Endothelial cell of hepatic sinusoid (primary cell): ENCODE data around the gene ACOT9.
"Not testable (repeated sequence)": the region's sequence is repeated elsewhere in the genome, so short reads cannot be mapped to it uniquely, and the experiment has no call there.

Experiments
- in situ Hi-C: cut with HindIII; loops from 2 replicates; pipeline ENCODE4 v1.10.0; 2017; ENCODE audit warnings: low sequenced_read_pairs

ACOT9 gene

DNA sequence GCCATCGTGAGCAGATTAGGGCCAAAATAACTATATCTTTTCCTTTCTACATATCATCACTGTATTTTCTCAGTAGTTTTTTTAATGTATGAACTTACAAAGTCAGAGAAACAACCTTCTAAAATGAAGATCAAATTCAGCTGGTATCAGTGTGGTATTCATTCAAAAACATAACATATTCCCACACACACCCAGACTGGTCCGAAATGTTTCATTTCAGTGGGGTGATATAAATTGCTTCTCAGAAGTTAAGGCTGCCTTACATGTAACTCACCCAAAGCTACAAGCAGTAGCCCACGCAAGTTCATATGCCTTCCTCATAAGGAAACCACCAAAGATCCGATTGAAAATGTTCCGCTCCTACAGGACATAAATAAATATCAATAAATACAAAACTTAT lies 37.8 kb downstream of the ACOT9 start:
- in situ Hi-C loops = no loop called here

DNA sequence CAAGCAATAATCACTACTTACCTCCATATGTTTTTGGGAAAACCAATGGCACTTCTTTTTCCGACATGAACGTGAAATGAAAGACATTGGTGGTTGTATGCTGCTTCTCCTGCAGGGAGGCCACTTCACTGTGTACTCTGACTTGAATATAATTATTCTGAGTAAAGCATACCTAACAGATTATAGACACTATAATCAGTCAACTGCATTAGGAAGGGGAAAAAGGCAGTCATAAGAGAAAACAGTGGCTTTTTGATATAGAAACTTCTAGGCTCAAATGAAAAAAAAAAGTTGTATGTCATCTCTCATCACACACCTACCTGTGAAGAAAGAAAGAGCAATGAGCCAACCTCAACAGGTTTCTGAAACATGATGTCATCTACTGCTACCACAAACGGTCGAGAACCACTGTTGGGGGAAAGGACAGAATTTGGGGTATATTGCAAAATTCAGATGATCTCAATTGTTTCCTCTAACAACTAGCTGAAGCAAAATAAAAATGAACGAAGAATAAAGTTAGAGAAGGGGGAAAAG lies 38.3 kb downstream of the ACOT9 start:
- in situ Hi-C loops = no loop called here

DNA sequence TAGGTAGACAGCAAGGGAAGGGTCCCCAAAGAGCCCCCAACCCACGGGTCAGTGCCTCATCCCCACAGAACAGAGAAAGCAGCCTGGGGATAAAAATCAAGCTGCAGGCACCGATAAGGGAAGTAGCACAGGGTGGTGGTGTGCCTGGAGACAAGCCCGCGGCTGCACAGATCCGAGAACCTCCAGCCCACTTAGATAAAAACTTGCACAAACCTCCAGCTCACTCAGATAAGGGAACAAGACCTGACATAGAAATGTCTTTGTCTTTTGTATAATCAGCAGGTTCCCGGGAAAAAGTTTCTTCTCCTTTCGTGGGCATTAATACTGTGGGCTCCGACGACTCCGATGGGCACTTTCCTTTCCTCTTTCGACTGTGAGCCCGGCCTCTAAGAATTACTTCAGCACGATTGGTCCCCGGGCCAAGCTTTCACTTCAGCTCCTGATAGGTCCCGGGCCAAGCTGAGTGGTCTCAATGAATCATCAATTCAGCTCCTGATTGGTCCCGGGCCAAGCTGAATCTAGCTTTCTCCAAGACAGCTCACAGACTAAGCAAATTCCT lies 43.4 kb downstream of the ACOT9 start:
- in situ Hi-C loops = no loop called here

DNA sequence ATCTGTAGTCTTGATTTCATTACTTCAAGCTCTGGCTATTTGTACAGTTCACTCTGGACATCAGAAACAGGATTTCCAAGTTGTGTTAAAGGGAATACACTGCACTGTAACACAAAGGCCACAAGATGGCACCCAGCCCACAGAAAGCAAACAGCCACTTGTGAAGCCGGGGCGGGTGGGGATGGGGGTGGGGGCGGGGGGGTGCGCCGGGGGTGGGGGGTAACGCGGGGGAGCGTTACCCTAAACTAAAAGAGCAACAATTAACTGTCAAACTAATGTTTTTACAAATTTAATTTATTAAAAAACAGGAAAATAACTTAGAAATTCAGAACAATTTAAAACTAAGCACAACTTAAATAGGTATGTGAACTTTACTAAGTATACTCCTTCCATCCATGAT lies 48.5 kb downstream of the ACOT9 start:
- in situ Hi-C loops = no loop called here

DNA sequence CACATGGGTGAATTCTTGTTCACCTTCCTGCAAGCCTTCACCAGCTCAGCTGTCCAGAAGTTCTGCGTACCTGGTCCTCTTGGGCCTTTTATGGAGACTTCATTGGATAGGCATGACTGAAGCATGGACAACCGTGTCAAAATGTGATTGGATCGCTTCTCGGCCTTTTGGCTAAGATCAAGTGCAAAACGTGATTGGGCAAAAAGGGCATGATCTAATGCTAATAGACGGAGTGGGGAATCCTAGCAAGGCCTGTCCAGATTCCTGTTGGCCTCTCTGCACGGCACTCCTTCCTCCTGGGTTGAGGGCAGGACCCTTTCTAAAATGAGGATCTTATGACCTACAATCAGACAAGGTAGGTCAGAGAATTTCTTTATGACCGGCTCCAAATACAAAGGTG lies 50.9 kb downstream of the ACOT9 start:
- in situ Hi-C loops = no loop called here

DNA sequence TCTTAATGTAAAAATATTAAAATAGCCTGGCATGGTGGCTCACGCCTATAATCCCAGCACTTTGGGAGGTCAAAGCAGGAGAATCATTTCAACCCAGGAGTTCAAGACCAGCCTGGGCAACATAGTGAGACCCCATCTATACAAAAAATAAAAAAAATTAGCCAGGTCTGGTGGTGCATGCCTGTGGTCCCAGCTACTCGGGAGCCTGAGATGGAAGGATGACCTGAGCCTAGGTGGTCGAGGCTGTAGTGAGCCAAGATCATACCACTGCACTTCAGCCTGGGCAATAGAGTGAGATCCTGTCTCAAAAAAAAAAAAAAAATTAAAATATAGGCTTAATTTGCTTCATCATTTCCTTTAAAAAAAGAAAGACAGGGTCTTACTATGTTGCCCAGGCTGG lies 66.6 kb downstream of the ACOT9 start:
- in situ Hi-C loops = not testable (repeated sequence)

DNA sequence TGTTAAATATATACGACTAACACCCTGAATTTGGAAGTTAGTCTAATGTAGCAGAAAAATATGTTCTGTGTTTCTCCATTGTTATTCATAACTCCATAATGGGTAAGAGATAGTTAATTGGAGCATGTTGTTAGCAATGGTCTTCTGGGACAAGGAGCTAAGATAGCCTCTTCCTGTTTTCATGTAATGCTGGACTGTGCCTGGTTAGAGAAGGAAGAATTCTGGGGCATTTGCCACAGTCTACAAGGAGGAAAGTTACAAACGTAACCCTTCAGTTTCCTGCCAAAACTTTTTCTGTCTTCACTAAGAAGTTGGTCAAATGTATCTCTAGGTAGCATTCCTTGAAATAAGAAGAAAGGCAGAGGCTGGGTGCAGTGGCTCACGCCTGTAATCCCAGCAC lies 70.0 kb downstream of the ACOT9 start:
- in situ Hi-C loops = no loop called here

DNA sequence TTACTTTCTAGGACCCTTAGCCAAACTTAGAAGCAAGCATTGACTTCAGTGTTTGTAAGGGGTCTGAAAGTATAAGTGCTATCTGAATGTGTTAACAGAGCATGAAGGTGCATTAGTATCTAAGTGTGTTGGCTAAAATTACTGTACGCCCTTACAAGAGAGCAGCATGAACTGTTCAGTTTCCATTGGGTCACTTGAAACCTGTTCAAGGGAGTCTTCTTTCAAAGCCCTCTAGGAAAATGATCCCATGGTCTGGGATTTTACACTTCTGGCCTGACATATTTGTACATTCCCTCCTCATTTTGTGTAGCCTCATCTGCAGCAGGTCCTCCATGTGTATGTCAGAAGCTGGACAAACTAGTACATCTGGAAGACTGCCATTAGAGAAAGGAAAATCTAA lies 72.5 kb downstream of the ACOT9 start:
- in situ Hi-C loops = no loop called here

DNA sequence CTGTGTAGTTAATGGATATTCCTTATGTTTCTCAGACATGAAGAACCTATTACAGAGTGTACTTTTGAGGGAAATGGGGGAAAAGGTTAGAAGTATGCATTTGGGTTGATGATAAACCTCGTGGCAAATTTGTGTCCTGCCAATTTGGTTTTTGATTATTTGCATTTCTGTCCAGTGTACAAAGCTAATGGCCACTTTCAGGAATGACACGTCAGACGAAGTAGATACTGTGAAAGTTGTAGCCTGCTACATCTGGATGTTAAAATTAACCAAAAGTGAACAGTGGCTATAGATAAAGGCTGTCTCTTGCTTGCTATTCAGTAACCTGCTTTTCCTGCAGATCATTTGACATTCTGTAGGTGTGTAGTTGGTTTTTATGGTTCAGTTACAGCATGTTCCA lies 74.7 kb downstream of the ACOT9 start:
- in situ Hi-C loops = loop anchor here (10.0 kb wide), 1 partner anchor 236 kb away; the partner anchor contains the start of genes APOO and CXorf58

DNA sequence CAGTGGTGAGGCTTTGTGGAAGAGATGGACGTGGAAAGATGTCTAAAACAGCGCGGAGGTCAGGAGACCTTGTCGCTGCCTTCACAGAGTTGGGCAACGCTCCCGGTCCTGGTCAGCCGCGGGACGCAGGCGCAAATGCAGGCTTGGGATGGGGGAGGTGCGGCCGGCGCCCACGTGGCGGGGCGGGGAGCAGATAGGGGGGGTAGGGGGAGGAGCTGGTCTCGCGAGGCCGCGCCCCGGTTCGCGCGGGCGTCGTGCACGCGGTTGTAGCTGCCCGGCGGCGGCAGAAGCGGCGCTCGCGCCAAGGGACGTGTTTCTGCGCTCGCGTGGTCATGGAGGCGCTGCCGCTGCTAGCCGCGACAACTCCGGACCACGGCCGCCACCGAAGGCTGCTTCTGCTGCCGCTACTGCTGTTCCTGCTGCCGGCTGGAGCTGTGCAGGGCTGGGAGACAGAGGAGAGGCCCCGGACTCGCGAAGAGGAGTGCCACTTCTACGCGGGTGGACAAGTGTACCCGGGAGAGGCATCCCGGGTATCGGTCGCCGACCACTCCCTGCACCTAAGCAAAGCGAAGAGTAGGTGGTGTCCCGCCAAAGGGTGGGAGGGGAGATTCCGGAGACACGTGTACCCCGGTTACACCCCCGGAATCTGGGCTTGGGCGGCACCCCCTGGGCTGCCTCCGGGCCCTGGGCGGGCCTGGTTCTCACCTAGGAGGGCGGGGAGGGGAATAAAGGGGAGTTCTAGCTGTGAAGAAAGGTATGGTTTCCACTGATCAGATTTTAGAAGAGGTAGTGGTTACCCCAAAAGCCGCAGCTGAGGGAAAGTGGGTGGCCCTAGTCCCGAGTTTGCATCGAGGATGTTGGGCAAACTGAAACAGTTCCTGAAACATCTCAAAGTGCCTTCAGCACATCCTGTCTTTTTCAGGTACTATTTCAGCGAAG lies 75.6 kb downstream of the ACOT9 start, which contains the start of gene PRDX4:
TSS of gene PRDX4 (plus strand) at position 255 of the 939 bp plus-strand sequence. CDS start at position 333, 78 bp downstream.
- in situ Hi-C loops = loop anchor here (10.0 kb wide), 1 partner anchor 237 kb away; the partner anchor contains the start of genes APOO and CXorf58

DNA sequence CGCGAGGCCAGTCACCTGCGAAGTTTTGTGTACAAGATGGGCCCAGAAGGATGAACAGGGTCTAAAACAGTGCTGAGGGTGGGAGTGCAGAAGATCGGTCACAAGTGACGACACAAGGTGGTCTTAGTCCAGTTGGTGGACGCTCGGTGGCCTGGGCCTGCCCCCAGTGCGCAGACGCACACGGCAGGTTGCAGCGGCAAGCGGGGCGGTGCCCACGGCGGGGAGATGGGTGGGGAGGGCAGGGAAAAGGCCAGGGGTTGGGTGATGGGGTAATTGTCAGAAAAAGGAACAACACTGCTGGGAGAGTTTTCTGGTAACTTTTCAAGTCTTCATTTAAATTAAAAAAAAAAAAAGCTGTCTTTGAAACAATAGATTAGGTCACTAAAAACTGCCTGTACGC lies 76.8 kb downstream of the ACOT9 start:
- in situ Hi-C loops = loop anchor here (10.0 kb wide), 1 partner anchor 239 kb away; the partner anchor contains the start of genes APOO and CXorf58

DNA sequence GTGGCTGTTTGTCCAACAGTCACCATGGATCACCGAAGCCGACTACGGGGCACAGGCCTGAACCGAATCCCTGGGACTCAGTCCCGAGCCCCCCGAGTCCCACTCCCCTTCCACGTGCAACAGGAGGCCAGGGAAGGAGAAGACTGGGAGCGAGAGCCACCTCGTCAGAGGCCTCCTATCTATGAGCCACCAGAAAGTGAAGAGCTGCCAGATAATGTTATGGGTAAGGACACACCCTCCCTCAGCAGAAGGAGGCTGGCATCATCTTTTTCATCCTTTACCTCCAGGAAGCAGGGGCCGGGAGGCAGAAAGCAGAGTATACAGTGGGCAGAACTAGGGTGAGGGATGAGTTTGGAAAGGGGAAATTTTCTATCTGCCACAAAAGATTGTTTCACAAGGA lies 78.6 kb downstream of the ACOT9 start:
- in situ Hi-C loops = loop anchor here (10.0 kb wide), 1 partner anchor 240 kb away; the partner anchor contains the start of genes APOO and CXorf58

DNA sequence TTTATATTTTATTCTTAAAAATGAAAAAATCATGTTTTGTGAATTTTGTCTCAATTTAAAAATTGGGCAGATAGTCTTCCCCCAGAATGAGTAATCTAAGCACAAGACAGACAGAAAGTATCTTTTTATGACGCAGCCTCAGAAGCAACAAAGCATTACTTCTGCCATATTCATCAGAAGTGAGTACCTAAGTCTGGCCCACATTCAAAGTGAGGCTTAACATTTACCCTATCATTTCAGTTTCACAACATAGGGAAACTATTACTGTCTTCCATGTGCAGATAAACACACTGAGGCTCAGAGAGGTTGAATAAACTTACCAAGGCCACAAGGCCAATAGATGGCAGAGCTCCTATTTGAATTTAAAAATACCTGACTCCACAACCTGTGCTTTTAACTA lies 80.2 kb downstream of the ACOT9 start:
- in situ Hi-C loops = loop anchor here (10.0 kb wide), 1 partner anchor 242 kb away; the partner anchor contains the start of genes APOO and CXorf58

DNA sequence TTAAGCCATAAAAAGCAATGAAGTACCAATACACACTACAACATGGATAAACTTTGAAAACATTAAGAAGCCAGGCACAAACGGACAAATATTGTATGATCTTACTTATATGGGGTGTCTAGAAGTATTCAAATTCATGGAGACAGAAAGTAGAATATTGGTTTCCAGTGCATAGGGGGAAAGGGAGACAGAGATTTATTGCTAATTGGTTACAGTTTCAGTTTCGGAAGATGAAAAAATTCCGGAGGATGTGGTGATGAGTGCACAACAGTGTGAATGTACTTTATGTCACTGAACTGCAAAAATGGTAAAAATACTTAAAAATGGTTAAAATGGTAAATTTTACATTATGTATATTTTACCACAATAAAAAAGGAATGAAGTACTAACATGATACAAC lies 80.9 kb downstream of the ACOT9 start:
- in situ Hi-C loops = loop anchor here (10.0 kb wide), 1 partner anchor 243 kb away; the partner anchor contains the start of genes APOO and CXorf58

DNA sequence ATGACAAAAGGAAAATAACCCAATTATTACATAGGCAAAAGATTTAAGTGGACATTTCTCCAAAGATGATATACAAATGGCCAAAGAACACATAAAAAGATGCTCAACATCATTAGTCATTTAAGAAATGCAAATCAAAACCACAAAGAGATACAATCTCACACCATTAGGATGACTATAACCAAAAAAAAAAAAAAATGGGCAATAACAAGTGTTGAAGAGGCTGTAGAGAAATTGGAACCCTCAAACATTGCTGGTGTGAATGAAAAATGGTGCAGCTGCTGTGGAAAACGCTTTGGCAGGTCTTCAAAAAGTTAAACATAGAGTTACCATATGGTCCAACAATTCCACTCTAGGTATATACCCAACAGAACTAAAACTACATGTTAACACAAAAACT lies 81.4 kb downstream of the ACOT9 start:
- in situ Hi-C loops = loop anchor here (10.0 kb wide), 1 partner anchor 243 kb away; the partner anchor contains the start of genes APOO and CXorf58

DNA sequence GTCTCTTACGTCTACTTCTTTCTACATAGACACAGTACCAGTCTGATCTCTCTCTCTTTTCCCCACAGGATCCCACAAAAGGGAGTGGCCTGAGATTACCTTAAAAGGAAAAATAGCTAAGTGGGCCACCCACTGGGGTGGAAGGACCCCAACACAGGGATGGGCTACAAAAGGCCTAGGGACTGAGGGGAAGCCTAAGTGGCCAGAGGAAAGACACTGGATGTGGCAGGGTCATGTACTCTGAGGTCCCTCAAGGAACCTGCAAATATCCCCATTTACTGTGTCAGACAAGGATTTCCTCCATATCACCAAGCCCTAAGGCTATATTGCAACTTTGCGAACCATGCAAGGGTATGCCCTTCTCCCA lies 82.3 kb downstream of the ACOT9 start:
- in situ Hi-C loops = loop anchor here (10.0 kb wide), 1 partner anchor 244 kb away; the partner anchor contains the start of genes APOO and CXorf58

DNA sequence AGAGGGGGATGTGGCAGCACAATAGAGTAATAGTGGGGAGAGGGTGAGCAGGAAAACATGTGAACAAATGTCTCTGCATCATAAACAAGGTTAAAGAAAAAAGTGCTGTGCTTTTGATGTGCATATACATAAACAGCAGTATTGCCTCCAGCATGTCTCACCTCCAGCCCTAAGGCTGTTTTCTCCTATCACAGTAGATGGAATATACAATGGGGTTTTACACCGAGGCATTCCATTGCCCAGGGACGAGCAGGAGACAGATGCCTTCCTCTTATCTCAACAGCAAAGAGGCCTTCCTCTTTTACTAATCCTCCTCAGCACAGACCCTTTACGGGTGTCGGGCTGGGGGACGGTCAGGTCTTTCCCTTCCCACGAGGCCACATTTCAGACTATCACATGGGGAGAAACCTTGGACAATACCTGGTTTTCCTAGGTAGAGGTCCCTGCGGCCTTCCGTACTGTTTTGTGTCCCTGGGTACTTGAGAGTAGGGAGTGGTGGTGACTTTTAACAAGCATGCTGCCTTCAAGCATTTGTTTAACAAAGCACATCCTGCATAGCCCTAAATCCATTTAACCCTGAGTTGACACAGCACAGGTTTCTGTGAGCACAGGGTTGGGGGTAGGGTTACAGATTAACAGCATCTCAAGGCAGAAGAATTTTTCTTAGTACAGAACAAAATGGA lies 82.9 kb downstream of the ACOT9 start:
- in situ Hi-C loops = loop anchor here (10.0 kb wide), 1 partner anchor 245 kb away; the partner anchor contains the start of genes APOO and CXorf58

DNA sequence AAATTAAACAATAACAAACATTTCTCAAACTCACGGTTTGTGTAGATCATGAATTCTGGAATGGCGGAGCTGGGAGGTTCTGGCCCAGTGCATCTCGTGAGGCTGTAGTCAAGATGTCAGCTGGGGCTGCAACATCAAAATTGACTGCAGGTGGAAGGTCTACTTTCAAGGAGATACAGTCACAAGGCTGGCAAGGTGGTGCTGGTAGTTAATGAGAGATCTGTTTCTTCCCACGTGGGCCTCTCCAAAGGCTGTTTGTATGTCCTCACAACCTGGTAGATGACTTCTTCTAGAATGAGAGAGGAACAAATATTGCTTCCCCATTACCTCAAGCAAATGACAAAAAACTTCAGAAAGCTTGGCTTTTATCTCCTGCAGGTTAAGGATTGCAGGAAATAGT lies 83.7 kb downstream of the ACOT9 start:
- in situ Hi-C loops = no loop called here

DNA sequence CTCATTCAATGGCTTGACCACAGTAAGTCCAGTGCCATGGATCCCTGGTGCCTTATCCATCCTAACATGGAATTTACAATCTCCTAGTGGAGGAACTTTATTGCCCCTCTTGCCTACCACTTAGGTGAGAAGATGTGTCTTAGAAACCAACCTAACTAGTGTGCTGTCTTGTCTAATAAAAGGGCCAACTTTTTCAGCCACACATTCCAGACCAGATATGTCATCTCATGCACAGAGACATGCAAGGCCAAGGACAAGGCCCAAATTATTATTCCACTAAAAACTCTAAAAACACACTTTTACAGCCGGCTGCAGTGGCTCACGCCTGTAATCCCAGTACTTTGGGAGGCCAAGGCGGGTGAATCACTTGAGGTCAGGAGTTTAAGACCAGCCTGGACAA lies 86.4 kb downstream of the ACOT9 start:
- in situ Hi-C loops = no loop called here

DNA sequence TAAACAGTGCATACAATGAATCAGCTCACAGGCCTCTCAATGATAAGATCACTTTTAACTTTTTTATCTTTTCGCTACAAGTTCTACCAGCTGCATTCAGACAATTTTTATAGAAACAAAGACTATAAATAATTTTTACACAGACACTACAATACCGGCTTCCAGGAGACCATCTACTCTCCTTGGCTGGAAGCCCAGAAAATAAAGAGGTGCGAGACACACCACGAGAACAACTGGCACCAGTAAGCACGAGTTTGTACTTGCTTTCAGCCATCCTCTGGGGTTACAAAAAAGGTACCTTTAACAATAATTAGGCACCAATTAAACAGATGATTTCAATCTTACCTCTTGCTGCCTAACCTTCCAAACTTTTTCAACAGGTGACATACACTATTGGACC lies 87.0 kb downstream of the ACOT9 start:
- in situ Hi-C loops = no loop called here
